ENCODE results near the gene EPOP. TPM values are rescaled to one million over a fixed set of nuclear protein-coding genes. Genes with fewer than 3 reads are reported as not detected.

Gene EPOP
- total and polyA plus RNA-seq, 2 of the 13 experiments (the other 11 are each of a cell fraction or from before 2014, with no cell fraction given): 14.7 to 37.8 TPM

- TF ChIP-seq NCOA2 (CRISPR knock-in tag; IDR thresholded peaks at IDR 0.05): no peak
- TF ChIP-seq TFDP1 (CRISPR knock-in tag; IDR thresholded peaks at IDR 0.05; ENCODE audit: borderline replicate concordance): no peak
- TF ChIP-seq PHF21A (CRISPR knock-in tag; IDR thresholded peaks at IDR 0.05): no peak
- TF ChIP-seq ZNF350 (CRISPR knock-in tag; IDR thresholded peaks at IDR 0.05; ENCODE audit: borderline replicate concordance, low read depth): no peak
- TF ChIP-seq ZNF547 (CRISPR knock-in tag; IDR thresholded peaks at IDR 0.05): peak; percentile 50; the same call in 1 of the 2 replicates
- TF ChIP-seq ZNF337 (CRISPR knock-in tag; IDR thresholded peaks at IDR 0.05; ENCODE audit: borderline replicate concordance, low read depth): no peak
- TF ChIP-seq E2F2 (CRISPR knock-in tag; IDR thresholded peaks at IDR 0.05; ENCODE audit: borderline replicate concordance): no peak
- peak; percentile 80 for TF ChIP-seq RBFOX2 (IDR thresholded peaks at IDR 0.05; ENCODE audit: low read depth, low read length)
- no peak for TF ChIP-seq ATF6 (CRISPR knock-in tag; conservative IDR thresholded peaks at IDR 0.05)
- TF ChIP-seq GMEB2 (CRISPR knock-in tag; IDR thresholded peaks at IDR 0.05; ENCODE audit: low read depth): no peak
- peak; percentile 13 for TF ChIP-seq CBX1 (IDR thresholded peaks at IDR 0.05; ENCODE audit: low read depth)
- no peak for TF ChIP-seq DDIT3 (CRISPR knock-in tag; IDR thresholded peaks at IDR 0.05)
Measured at GRCh38 chr17:38674014-38674748, 576 bp downstream of the EPOP start (continued).
